Lower leg skin (tissue), 3 donors: Measurements from ENCODE around the gene NIPAL3.

Experiments used
- POLR2A ChIP-seq, 2 donors: fragments of 450-650 bp; IDR thresholded peaks; one replicate each; pipeline ENCODE4 v1.6.1; 2016 to 2017; ENCODE audit warnings: antibody characterized with exemption in 2 of 2, mild to moderate bottlenecking in 1 of 2, moderate library complexity in 1 of 2
- TF ChIP-seq, protein P1 (sequence below), 3 donors: fragments of 450-650 bp; IDR thresholded peaks; one replicate each; pipeline ENCODE4 v1.5.1; 2016; ENCODE audit warnings: antibody characterized with exemption in 3 of 3, mild to moderate bottlenecking in 3 of 3, moderate library complexity in 2 of 3

DNA sequence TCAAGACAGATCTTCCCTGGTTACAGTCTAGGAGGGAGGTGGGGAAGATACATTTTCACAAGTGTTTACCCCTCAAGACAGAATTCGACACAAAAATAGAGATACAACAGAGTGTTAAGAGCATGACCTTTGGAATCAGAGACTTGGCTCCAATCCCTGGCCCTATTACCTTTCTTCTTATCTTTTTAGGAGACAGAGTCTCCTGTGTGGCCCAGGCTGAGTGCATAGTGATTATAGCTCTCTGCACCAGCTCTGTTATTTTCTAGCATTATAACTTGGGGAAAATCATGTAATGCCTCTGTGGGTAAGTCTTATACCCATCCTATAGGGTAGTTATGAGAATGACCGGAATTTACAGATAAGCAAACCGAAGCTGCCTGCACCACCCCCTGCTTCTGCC is 9.8 kb downstream of the NIPAL3 start:
- TF ChIP-seq, protein P1, sequence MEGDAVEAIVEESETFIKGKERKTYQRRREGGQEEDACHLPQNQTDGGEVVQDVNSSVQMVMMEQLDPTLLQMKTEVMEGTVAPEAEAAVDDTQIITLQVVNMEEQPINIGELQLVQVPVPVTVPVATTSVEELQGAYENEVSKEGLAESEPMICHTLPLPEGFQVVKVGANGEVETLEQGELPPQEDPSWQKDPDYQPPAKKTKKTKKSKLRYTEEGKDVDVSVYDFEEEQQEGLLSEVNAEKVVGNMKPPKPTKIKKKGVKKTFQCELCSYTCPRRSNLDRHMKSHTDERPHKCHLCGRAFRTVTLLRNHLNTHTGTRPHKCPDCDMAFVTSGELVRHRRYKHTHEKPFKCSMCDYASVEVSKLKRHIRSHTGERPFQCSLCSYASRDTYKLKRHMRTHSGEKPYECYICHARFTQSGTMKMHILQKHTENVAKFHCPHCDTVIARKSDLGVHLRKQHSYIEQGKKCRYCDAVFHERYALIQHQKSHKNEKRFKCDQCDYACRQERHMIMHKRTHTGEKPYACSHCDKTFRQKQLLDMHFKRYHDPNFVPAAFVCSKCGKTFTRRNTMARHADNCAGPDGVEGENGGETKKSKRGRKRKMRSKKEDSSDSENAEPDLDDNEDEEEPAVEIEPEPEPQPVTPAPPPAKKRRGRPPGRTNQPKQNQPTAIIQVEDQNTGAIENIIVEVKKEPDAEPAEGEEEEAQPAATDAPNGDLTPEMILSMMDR (IDR thresholded peaks at IDR 0.05) = no peak
- no peak for TF ChIP-seq POLR2A (IDR thresholded peaks at IDR 0.05)
